OCI-LY1 (cell line): Measurements from ENCODE around the gene NOD2.

Source experiments
- H2AFZ ChIP-seq: fragments of 200-600 bp; sonication (generic), shearing (Covaris generic); 2 replicates; pipeline ENCODE4 v1.6.0; 2014; ENCODE audit warnings: antibody characterized with exemption, mild to moderate bottlenecking, low read length
- H3F3A ChIP-seq: fragments of 200-600 bp; sonication (generic), shearing (Covaris generic); 2 replicates; pipeline ENCODE4 v1.6.0; 2014; ENCODE audit warnings: mild to moderate bottlenecking, antibody characterized with exemption, low read length, moderate library complexity; ENCODE audit not compliant: insufficient read depth
- H3K27ac ChIP-seq: fragments of 200-600 bp; sonication (generic); 2 replicates; pipeline ENCODE4 v1.5.1; 2014; ENCODE audit warnings: low read length, mixed run types, mild to moderate bottlenecking, low read depth; ENCODE audit not compliant: poor library complexity, severe bottlenecking
- H3K27me3 ChIP-seq: fragments of 200-600 bp; sonication (generic); 2 replicates; pipeline ENCODE4 v1.6.0; 2014; ENCODE audit warnings: antibody characterized with exemption, mild to moderate bottlenecking, low read length, moderate library complexity; ENCODE audit not compliant: insufficient read depth
- H3K36me3 ChIP-seq: fragments of 200-600 bp; sonication (generic); 2 replicates; pipeline ENCODE4 v1.6.1; 2014; ENCODE audit warnings: mild to moderate bottlenecking, antibody characterized with exemption, low read length, moderate library complexity, mixed read lengths; ENCODE audit not compliant: insufficient read depth
- H3K4me1 ChIP-seq: fragments of 200-600 bp; sonication (generic); 2 replicates; pipeline ENCODE4 v1.5.1; 2014; ENCODE audit warnings: mild to moderate bottlenecking, low read length, moderate library complexity; ENCODE audit not compliant: insufficient read depth, severe bottlenecking
- H3K4me2 ChIP-seq: fragments of 200-600 bp; sonication (generic), shearing (Covaris generic); 2 replicates; pipeline ENCODE4 v1.6.1; 2014; ENCODE audit warnings: low read length
- H3K4me3 ChIP-seq: fragments of 200-600 bp; sonication (generic); 2 replicates; pipeline ENCODE4 v1.5.1; 2014; ENCODE audit warnings: low read length, low read depth, mild to moderate bottlenecking, mixed read lengths; ENCODE audit not compliant: poor library complexity, severe bottlenecking
- H3K79me2 ChIP-seq: fragments of 200-600 bp; shearing (Covaris generic); 2 replicates; pipeline ENCODE4 v1.6.1; 2016; ENCODE audit warnings: mixed run types, low read length, mixed read lengths; ENCODE audit not compliant: insufficient read depth
- H3K9ac ChIP-seq: fragments of 200-600 bp; sonication (generic), shearing (Covaris generic); 2 replicates; pipeline ENCODE4 v1.6.1; 2014; ENCODE audit warnings: mild to moderate bottlenecking, low read length, mixed read lengths
- H3K9me2 ChIP-seq: fragments of 200-600 bp; sonication (generic), shearing (Covaris generic); 2 replicates; pipeline ENCODE4 v1.6.1; 2014; ENCODE audit warnings: low read depth, mild to moderate bottlenecking, low read length, mixed read lengths
- H3K9me3 ChIP-seq: fragments of 200-600 bp; shearing (Covaris generic); 2 replicates; pipeline ENCODE4 v1.6.1; 2014; ENCODE audit warnings: low read length, mixed read lengths
- H4K20me1 ChIP-seq: fragments of 200-600 bp; sonication (generic), shearing (Covaris generic); 2 replicates; pipeline ENCODE4 v1.6.0; 2016; ENCODE audit warnings: mild to moderate bottlenecking, low read length; ENCODE audit not compliant: insufficient read depth
- EZH2 ChIP-seq: fragments of 200-600 bp; sonication (generic), shearing (Covaris generic); IDR thresholded peaks from 2 replicates; pipeline ENCODE4 v1.8.0; 2017; ENCODE audit warnings: borderline replicate concordance, mixed run types, mild to moderate bottlenecking, antibody characterized with exemption, low read length, moderate library complexity, mixed read lengths
- TF ChIP-seq, protein P1 (sequence below): fragments of 200-600 bp; sonication (generic), shearing (Covaris generic); IDR thresholded peaks from 2 replicates; pipeline ENCODE4 v1.5.1; 2017; ENCODE audit warnings: mild to moderate bottlenecking, antibody characterized with exemption, low read length, moderate library complexity, mixed read lengths

The NOD2 gene

DNA sequence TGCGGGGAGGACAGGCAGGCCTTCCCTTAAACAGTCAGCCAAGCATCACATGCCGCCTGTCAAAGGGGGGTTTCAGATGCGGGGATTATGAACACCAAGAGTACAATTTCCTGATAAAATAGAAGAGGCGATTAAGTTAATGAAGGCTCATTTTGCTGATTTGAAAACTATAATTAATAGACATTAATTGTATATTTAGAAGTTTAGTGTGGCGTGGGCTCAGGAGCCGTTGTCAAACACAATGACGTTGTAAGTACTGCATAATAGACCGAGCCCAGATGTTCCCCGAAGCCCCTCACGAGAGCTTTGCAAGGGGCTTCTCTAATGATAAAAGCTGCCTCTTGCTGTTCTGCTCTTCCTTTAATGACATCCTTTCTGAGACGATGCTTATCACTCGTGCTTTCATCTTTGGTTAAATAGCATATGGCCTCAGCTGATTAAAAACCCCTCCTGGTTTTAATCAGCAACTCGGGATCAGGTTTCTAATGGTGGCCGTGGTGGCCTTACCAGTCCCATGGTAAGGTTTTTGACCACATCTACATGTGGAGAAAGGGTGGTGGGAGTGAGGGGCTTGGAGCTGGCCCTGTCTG lies 40.5 kb upstream of the NOD2 start:
- H3K9ac ChIP-seq: no peak overlapping the region
- no peak overlapping the region for H2AFZ ChIP-seq
- H3K79me2 ChIP-seq: no peaks in the 10 kb centered on the region
- no peak for TF ChIP-seq EZH2
- TF ChIP-seq, protein P1, sequence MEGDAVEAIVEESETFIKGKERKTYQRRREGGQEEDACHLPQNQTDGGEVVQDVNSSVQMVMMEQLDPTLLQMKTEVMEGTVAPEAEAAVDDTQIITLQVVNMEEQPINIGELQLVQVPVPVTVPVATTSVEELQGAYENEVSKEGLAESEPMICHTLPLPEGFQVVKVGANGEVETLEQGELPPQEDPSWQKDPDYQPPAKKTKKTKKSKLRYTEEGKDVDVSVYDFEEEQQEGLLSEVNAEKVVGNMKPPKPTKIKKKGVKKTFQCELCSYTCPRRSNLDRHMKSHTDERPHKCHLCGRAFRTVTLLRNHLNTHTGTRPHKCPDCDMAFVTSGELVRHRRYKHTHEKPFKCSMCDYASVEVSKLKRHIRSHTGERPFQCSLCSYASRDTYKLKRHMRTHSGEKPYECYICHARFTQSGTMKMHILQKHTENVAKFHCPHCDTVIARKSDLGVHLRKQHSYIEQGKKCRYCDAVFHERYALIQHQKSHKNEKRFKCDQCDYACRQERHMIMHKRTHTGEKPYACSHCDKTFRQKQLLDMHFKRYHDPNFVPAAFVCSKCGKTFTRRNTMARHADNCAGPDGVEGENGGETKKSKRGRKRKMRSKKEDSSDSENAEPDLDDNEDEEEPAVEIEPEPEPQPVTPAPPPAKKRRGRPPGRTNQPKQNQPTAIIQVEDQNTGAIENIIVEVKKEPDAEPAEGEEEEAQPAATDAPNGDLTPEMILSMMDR: no peak
- H3K9me2 ChIP-seq: no peaks in the 10 kb centered on the region
- H3K4me1 ChIP-seq: no peaks in the 10 kb centered on the region
- H3K9me3 ChIP-seq: no peaks in the 10 kb centered on the region
- no peak overlapping the region for H3K27ac ChIP-seq
- H3K4me2 ChIP-seq: no peak overlapping the region
- H3F3A ChIP-seq: no peaks in the 10 kb centered on the region
- H3K36me3 ChIP-seq: no peaks in the 10 kb centered on the region
- H4K20me1 ChIP-seq: no peaks in the 10 kb centered on the region
- no peak overlapping the region for H3K4me3 ChIP-seq
- peaks cover 9% of the 10 kb centered on the region for H3K27me3 ChIP-seq

DNA sequence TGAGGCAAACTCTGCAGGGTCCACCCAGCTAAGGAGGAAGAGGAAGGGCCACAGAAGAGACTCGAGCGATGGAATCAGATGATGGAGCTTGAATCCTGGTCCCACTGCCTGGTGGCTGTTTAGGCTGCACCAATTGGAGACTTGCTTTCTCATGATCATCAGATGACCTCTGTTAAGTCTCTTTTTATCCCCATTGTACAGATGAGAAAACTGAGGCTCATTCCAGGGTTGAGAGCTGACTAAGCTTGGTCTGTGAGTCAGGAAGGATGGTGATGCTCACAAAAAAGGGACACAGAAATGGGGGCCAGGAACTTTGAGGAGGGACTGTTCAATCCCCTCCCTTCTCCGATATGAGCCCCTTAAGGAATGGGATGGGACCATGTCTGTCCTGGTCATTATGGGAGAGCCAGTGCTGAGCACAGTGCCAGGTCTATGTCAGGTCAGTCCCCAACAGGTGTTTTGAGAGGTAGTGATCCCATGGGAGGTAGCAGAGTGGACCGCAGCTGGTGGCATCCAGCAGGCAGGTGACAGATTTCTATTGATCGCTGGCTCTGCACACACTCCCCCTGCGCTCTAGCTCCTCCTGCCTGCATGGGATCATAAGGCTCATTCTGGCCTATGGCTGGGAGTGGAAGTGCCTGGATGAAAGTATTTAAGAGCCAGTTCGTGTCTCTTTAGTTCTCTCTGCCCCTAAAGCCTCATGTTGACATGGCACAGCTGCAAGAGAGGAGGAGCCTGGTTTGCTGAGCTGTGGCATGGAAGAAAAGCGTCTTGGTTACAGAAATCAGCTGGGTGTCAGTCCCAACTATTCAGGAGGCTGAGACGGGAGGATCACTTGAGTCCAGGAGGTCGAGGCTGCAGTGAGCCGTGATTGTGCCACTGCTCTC lies 39.5 kb upstream of the NOD2 start:
- Histone ChIP-seq H3K4me2 (no peak overlapping the region), H3K9me3 (no peaks in the 10 kb centered on the region), H3K79me2 (no peaks in the 10 kb centered on the region), H3F3A (no peaks in the 10 kb centered on the region), H4K20me1 (no peaks in the 10 kb centered on the region), H3K27ac (no peak overlapping the region), H3K9me2 (no peaks in the 10 kb centered on the region), H3K9ac (no peak overlapping the region), H2AFZ (no peak overlapping the region), H3K4me3 (no peak overlapping the region), H3K27me3 (peaks cover 9% of the 10 kb centered on the region), H3K36me3 (no peaks in the 10 kb centered on the region), H3K4me1 (no peaks in the 10 kb centered on the region)
- TF ChIP-seq EZH2: no peak
- TF ChIP-seq, protein P1: no peak

DNA sequence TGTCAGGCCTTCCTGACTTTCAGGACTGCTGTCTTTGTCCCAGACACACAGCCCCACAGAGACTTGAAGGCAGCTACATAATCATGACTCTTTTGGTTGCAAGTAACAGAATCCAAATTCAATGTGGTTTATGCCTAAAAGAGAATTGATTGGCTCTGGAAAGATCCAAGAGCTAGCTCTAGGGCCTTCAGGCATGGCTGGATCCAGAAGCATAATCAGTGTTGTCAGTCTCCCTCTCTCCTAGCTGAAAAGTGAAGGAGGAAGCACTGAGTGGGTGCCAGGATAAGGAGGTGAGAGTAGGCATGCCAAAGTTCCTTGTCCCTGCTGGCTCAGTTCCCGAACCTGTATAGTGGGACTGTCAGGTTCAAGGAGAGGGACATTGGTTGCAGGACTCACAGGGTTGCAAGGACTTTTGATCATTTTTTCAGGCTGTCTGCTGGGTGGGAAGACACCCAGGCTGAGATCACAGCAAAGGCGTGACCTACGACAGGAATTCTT lies 37.8 kb upstream of the NOD2 start:
- TF ChIP-seq EZH2: no peak
- TF ChIP-seq, protein P1: no peak
- no peaks in the 10 kb centered on the region for H4K20me1 ChIP-seq
- no peak overlapping the region for H3K27ac ChIP-seq
- H3K79me2 ChIP-seq: no peaks in the 10 kb centered on the region
- no peak overlapping the region for H3K4me3 ChIP-seq
- H3K36me3 ChIP-seq: no peaks in the 10 kb centered on the region
- no peaks in the 10 kb centered on the region for H3K4me1 ChIP-seq
- H3K9ac ChIP-seq: no peak overlapping the region
- H3K9me3 ChIP-seq: no peaks in the 10 kb centered on the region
- H3F3A ChIP-seq: no peaks in the 10 kb centered on the region
- peaks cover 9% of the 10 kb centered on the region for H3K27me3 ChIP-seq
- H3K4me2 ChIP-seq: no peak overlapping the region
- no peak overlapping the region for H2AFZ ChIP-seq
- H3K9me2 ChIP-seq: no peaks in the 10 kb centered on the region
